SK-N-SH treated with all-trans-retinoic acid at 6 μM for 48 hours (cell line): ENCODE results near the gene SUPV3L1.

ENCODE experiments used
- ATAC-seq: fragments of 200-7000 bp; cut with Tn5 transposase; 3 replicates; pipeline ENCODE4 v1.9.1; 2020; ENCODE audit warnings: mild to moderate bottlenecking, moderate library complexity
- ARNTL ChIP-seq: fragments of 450-650 bp; formaldehyde crosslinking; IDR thresholded peaks from 2 replicates; pipeline ENCODE4 v1.5.0; 2020; ENCODE audit warnings: low read depth, mild to moderate bottlenecking, moderate library complexity, borderline replicate concordance
- BACH2 ChIP-seq: fragments of 250-450 bp; sonication (Bioruptor Pico); IDR thresholded peaks from 2 replicates; pipeline ENCODE4 v1.9.0; 2021; ENCODE audit warnings: mild to moderate bottlenecking, borderline replicate concordance
- CREB5 ChIP-seq: fragments of 250-450 bp; sonication (Bioruptor Pico); IDR thresholded peaks from 2 replicates; pipeline ENCODE4 v1.5.1; 2020; ENCODE audit warnings: low read depth, mild to moderate bottlenecking, moderate library complexity
- ESRRG ChIP-seq: fragments of 250-450 bp; sonication (Bioruptor Pico); IDR thresholded peaks from 2 replicates; pipeline ENCODE4 v1.6.1; 2021; ENCODE audit warnings: mild to moderate bottlenecking
- GLIS3 ChIP-seq: fragments of 250-450 bp; sonication (Bioruptor Pico); IDR thresholded peaks from 2 replicates; pipeline ENCODE4 v1.5.0; 2020; ENCODE audit warnings: mild to moderate bottlenecking, moderate library complexity
- ISL1 ChIP-seq: fragments of 250-450 bp; sonication (Bioruptor Pico); IDR thresholded peaks from 2 replicates; pipeline ENCODE4 v2.1.2; 2022; ENCODE audit warnings: mild to moderate bottlenecking, moderate library complexity
- OSR1 ChIP-seq: fragments of 250-450 bp; sonication (Bioruptor Pico); IDR thresholded peaks from 2 replicates; pipeline ENCODE4 v1.8.0; 2022; ENCODE audit warnings: moderate library complexity, mild to moderate bottlenecking, inconsistent platforms
- POU6F1 ChIP-seq: fragments of 250-450 bp; sonication (Bioruptor Pico); IDR thresholded peaks from 2 replicates; pipeline ENCODE4 v1.8.0; 2021; ENCODE audit warnings: low read depth, mild to moderate bottlenecking, moderate library complexity, borderline replicate concordance
- PPARA ChIP-seq: fragments of 250-450 bp; sonication (Bioruptor Pico); IDR thresholded peaks from 2 replicates; pipeline ENCODE4 v1.5.0; 2020; ENCODE audit warnings: mild to moderate bottlenecking, borderline replicate concordance
- SNAI2 ChIP-seq: fragments of 250-450 bp; sonication (Bioruptor Pico); IDR thresholded peaks from 2 replicates; pipeline ENCODE4 v1.5.0; 2020; ENCODE audit warnings: mild to moderate bottlenecking, moderate library complexity
- TCF4 ChIP-seq: fragments of 250-450 bp; sonication (Bioruptor Pico); IDR thresholded peaks from 2 replicates; pipeline ENCODE4 v1.8.0; 2021; ENCODE audit warnings: mild to moderate bottlenecking, moderate library complexity, borderline replicate concordance
- TOX ChIP-seq: fragments of 250-450 bp; sonication (Bioruptor Pico); IDR thresholded peaks from 2 replicates; pipeline ENCODE4 v1.8.0; 2021; ENCODE audit warnings: mild to moderate bottlenecking, moderate library complexity, borderline replicate concordance
- ZC3H10 ChIP-seq: fragments of 250-450 bp; sonication (Bioruptor Pico); IDR thresholded peaks from 2 replicates; pipeline ENCODE4 v1.5.1; 2021; ENCODE audit warnings: mild to moderate bottlenecking, moderate library complexity
- ZFP3 ChIP-seq: fragments of 250-450 bp; sonication (Bioruptor Pico); IDR thresholded peaks from 2 replicates; pipeline ENCODE4 v1.5.0; 2020; ENCODE audit warnings: mild to moderate bottlenecking, moderate library complexity
- ZFP30 ChIP-seq: fragments of 450-650 bp; formaldehyde crosslinking; IDR thresholded peaks from 2 replicates; pipeline ENCODE4 v1.5.0; 2022; ENCODE audit warnings: mild to moderate bottlenecking, moderate library complexity
- ZNF565 ChIP-seq: fragments of 450-650 bp; formaldehyde crosslinking; conservative IDR thresholded peaks from 2 replicates; pipeline ENCODE4 v1.5.0; 2020; ENCODE audit warnings: low read depth, mild to moderate bottlenecking, moderate library complexity
- TF ChIP-seq, protein P1 (sequence below): fragments of 250-450 bp; sonication (Bioruptor Pico); IDR thresholded peaks from 2 replicates; pipeline ENCODE4 v1.5.1; 2021; ENCODE audit warnings: mild to moderate bottlenecking, moderate library complexity

The SUPV3L1 gene

GRCh38 chr10:69253171-69253570 is 73.1 kb downstream of the SUPV3L1 start:
- no peak; the same call in 2 of the 3 replicates for ATAC-seq
- no peak for TF ChIP-seq GLIS3 (CRISPR knock-in tag)
- no peak for TF ChIP-seq ZFP30 (CRISPR knock-in tag)
- no peak for TF ChIP-seq ZNF565 (CRISPR knock-in tag)
- no peak for TF ChIP-seq ESRRG
- no peak for TF ChIP-seq ARNTL (CRISPR knock-in tag)
- TF ChIP-seq, protein P1, sequence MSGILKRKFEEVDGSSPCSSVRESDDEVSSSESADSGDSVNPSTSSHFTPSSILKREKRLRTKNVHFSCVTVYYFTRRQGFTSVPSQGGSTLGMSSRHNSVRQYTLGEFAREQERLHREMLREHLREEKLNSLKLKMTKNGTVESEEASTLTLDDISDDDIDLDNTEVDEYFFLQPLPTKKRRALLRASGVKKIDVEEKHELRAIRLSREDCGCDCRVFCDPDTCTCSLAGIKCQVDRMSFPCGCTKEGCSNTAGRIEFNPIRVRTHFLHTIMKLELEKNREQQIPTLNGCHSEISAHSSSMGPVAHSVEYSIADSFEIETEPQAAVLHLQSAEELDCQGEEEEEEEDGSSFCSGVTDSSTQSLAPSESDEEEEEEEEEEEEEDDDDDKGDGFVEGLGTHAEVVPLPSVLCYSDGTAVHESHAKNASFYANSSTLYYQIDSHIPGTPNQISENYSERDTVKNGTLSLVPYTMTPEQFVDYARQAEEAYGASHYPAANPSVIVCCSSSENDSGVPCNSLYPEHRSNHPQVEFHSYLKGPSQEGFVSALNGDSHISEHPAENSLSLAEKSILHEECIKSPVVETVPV = no peak
- TF ChIP-seq ISL1 (CRISPR knock-in tag) = no peak
- no peak for TF ChIP-seq SNAI2 (CRISPR knock-in tag)
- TF ChIP-seq ZC3H10 (CRISPR knock-in tag) = no peak
- TF ChIP-seq ZFP3 (CRISPR knock-in tag) = no peak
- no peak for TF ChIP-seq BACH2 (CRISPR knock-in tag)
- TF ChIP-seq CREB5 (CRISPR knock-in tag) = no peak
- no peak for TF ChIP-seq POU6F1
- no peak for TF ChIP-seq TOX (CRISPR knock-in tag)
- no peak for TF ChIP-seq PPARA (CRISPR knock-in tag)
- no peak for TF ChIP-seq OSR1 (CRISPR knock-in tag)

DNA sequence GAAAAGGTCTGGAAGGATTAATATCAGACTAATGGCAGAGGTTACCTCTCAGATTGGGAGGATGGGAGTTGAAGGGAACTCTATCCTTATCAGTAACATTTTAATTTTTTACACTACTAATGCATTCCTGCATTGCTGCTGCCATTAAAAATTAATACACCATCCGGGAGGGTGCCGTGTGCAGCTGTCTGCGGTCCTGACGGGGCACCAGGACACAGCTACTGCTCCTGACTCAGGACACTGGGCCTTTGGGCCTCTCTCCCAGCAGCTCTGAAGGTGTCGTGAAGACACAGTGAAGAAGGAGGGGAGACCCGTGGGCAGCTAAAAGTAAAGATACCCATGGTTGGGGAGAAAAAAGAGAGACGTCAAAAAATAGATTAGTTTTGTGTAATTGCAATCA is 74.8 kb downstream of the SUPV3L1 start:
- ATAC-seq = no peak
- no peak for TF ChIP-seq TCF4 (CRISPR knock-in tag)
- no peak for TF ChIP-seq GLIS3 (CRISPR knock-in tag)
- no peak for TF ChIP-seq BACH2 (CRISPR knock-in tag)
